B cell (primary cell): ENCODE measurements around the gene CIBAR2. TPM values are rescaled to one million over a fixed set of nuclear protein-coding genes. Genes with fewer than 3 reads are reported as not detected.

ENCODE experiments used
- ATAC-seq: fragments of 200-7000 bp; cut with Tn5 transposase; one replicate; pipeline ENCODE4 v1.10.0; 2021; ENCODE audit warnings: low read depth, mild to moderate bottlenecking, moderate number of reproducible peaks, moderate library complexity
- CTCF ChIA-PET: fragments of 350-600 bp; sonication (Branson Sonifier 250); formaldehyde crosslinking; loops from one replicate; lab custom pipeline; 2021; ENCODE audit warnings: antibody characterized with exemption, inconsistent platforms; lab: Charles Lee
- POLR2A ChIA-PET: fragments of 350-600 bp; sonication (Branson Sonifier 250); formaldehyde crosslinking; loops from one replicate; lab custom pipeline; 2021; ENCODE audit warnings: antibody characterized with exemption; lab: Charles Lee
- DNase-seq: peaks from one replicate; pipeline ENCODE4 v3.0.0; 2013
- H2AFZ ChIP-seq: 2 replicates; pipeline ENCODE4 v1.6.1; 2012; ENCODE audit warnings: mild to moderate bottlenecking, low read depth, low read length; ENCODE audit not compliant: insufficient read depth, poor library complexity, severe bottlenecking
- H3K27ac ChIP-seq, 2 donors: 1 replicate in 1 of 2; 2 replicates in 1 of 2; pipeline ENCODE4 v1.5.1; 2012 to 2013; ENCODE audit warnings: low read length in 2 of 2, mild to moderate bottlenecking in 2 of 2, moderate library complexity in 1 of 2
- H3K27me3 ChIP-seq, 4 experiments: fragments of 200-600 bp in 1 of 4; sonication (generic) in 1 of 4; replicated peaks in 1 of 4; 1 replicate in 2 of 4; 2 replicates in 2 of 4; pipeline versions ENCODE4 v1.6.1 to v1.7.0; 2013 to 2016; ENCODE audit warnings: low read length in 3 of 4, mild to moderate bottlenecking in 2 of 4, mixed read lengths in 1 of 4, moderate library complexity in 1 of 4; ENCODE audit not compliant: insufficient read depth in 4 of 4, control insufficient read depth in 3 of 4; ENCODE audit errors: control extremely low read depth in 1 of 4
- H3K36me3 ChIP-seq, 2 experiments: replicated peaks in 1 of 2; 1 replicate in 1 of 2; 2 replicates in 1 of 2; pipeline versions ENCODE4 v1.6.1 to v1.7.1; 2013; ENCODE audit warnings: low read length in 1 of 2; ENCODE audit not compliant: insufficient read depth in 2 of 2, control insufficient read depth in 1 of 2; ENCODE audit errors: control extremely low read depth in 1 of 2, extremely low read depth in 1 of 2
- H3K4me1 ChIP-seq, 2 donors: fragments of 200-600 bp in 1 of 2; sonication (generic) in 1 of 2; 1 replicate in 1 of 2; 2 replicates in 1 of 2; pipeline versions ENCODE4 v1.5.1 to v1.6.1; 2013 to 2017; ENCODE audit warnings: low read length in 2 of 2; ENCODE audit not compliant: control insufficient read depth in 2 of 2, insufficient read depth in 2 of 2
- H3K4me2 ChIP-seq: replicated peaks from 2 replicates; pipeline ENCODE3; 2012; ENCODE audit warnings: mild to moderate bottlenecking, low read depth, low read length; ENCODE audit not compliant: poor library complexity, severe bottlenecking
- H3K4me3 ChIP-seq, 5 experiments: fragments of 200-600 bp in 1 of 5; sonication (generic) in 1 of 5; 1 replicate in 3 of 5; 2 replicates in 2 of 5; pipeline versions ENCODE4 v1.5.1 to v1.7.0; 2011 to 2016; ENCODE audit warnings: low read length in 4 of 5, mild to moderate bottlenecking in 4 of 5, low read depth in 2 of 5, control low read depth in 1 of 5, moderate library complexity in 1 of 5; ENCODE audit not compliant: insufficient read depth in 1 of 5; ENCODE audit errors: control extremely low read depth in 1 of 5, extremely low read depth in 1 of 5
- H3K79me2 ChIP-seq: fragments of 200-600 bp; sonication (generic); one replicate; pipeline ENCODE4 v1.6.0; 2016; ENCODE audit warnings: low read length; ENCODE audit not compliant: control insufficient read depth, insufficient read depth
- H3K9ac ChIP-seq: fragments of 200-600 bp; sonication (generic); 2 replicates; pipeline ENCODE4 v1.6.1; 2017; ENCODE audit warnings: mild to moderate bottlenecking, low read length, moderate library complexity
- H3K9me3 ChIP-seq, 3 donors: one replicate each; pipeline versions ENCODE4 v1.6.1 to v1.7.1; 2013; ENCODE audit warnings: low read length in 2 of 3; ENCODE audit not compliant: control insufficient read depth in 2 of 3, insufficient read depth in 1 of 3; ENCODE audit errors: control extremely low read depth in 1 of 3
- H4K20me1 ChIP-seq: 2 replicates; pipeline ENCODE4 v1.6.0; 2012; ENCODE audit warnings: mild to moderate bottlenecking, low read length; ENCODE audit not compliant: insufficient read depth, control insufficient read depth, poor library complexity, severe bottlenecking
- H3K27ac Mint-ChIP-seq: one replicate; pipeline ENCODE4 v1.8.0; 2021; ENCODE audit warnings: mixed read lengths
- H3K27me3 Mint-ChIP-seq: one replicate; pipeline ENCODE4 v1.8.0; 2021; ENCODE audit warnings: mixed read lengths
- H3K4me1 Mint-ChIP-seq: one replicate; pipeline ENCODE4 v1.8.0; 2021; ENCODE audit warnings: mixed read lengths
- H3K4me3 Mint-ChIP-seq: one replicate; pipeline ENCODE4 v1.8.0; 2021; ENCODE audit warnings: mixed read lengths
- H3K9me3 Mint-ChIP-seq: one replicate; pipeline ENCODE4 v1.8.0; 2022; ENCODE audit warnings: mixed read lengths; ENCODE audit not compliant: insufficient read depth
- EZH2 ChIP-seq: IDR thresholded peaks from 2 replicates; pipeline ENCODE4 v1.6.1; 2012; ENCODE audit warnings: borderline replicate concordance, low read depth, mild to moderate bottlenecking, moderate library complexity, low read length; ENCODE audit not compliant: insufficient read depth, poor library complexity, severe bottlenecking
- WGBS: methylation state at CpG from one replicate; pipeline ENCODE4 v1.1.5; 2013; ENCODE audit warnings: missing lambda C conversion rate; ENCODE audit not compliant: insufficient coverage; 5-methylcytosine and 5-hydroxymethylcytosine counted together
- intact Hi-C: fragments of 100-400 bp; cut with micrococcal nuclease; formaldehyde crosslinking; loops from one replicate; pipeline ENCODE4 v1.10.0; 2022
- polyA plus RNA-seq: library from polyadenylated mRNA; depleted of rRNA; stranded (reverse); fragments of >200 nt; gene quantifications from 2 replicates; pipeline ENCODE4 v1.2.3, GENCODE V29; 2012
- total RNA-seq, 2 donors: library from RNA; stranded (reverse); fragments of 120-200 nt in 1 of 2; gene quantifications; 1 replicate in 1 of 2; 2 replicates in 1 of 2; pipeline versions ENCODE4 v1.2.3 to v1.2.4, GENCODE V29; 2013 to 2022
- TF ChIP-seq, protein P1 (sequence below): fragments of 200-600 bp; IDR thresholded peaks from one replicate; pipeline ENCODE4 v1.8.0; 2022; ENCODE audit warnings: antibody characterized with exemption, mild to moderate bottlenecking

Gene CIBAR2
- total and polyA plus RNA-seq, 2 donors (not counting 1 experiment from before 2014, with no cell fraction given) = not detected

DNA sequence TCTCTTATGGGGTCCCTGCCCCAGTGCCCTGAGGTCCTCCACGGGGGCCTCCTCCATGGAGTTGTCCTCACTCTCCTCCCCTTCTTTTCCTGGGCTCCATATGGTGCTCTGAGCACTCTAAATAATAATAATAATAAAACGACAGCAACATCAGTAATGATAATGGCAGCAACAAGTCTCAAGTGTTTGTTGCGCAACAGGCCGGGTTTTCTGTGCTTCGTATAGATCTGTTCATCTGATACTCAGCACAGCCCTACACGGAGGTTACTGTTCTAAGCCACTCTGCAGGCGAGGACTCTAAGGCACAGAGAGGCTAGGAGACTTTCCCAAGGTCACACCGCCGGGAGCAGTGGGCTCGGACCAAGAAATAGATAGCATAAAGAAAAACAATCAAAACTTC, 13.7 kb downstream of the CIBAR2 start:
- Mint-ChIP-seq H3K27ac (no peak overlapping the region), H3K27me3 (peaks cover 8% of the 10 kb centered on the region), H3K4me3 (no peak overlapping the region), H3K4me1 (peaks cover 3% of the 10 kb centered on the region), H3K9me3 (no peaks in the 10 kb centered on the region)
- intact Hi-C loops = no loop called here
- H3K9me3 ChIP-seq = no peaks in the 10 kb centered on the region
- H3K27me3 ChIP-seq = no peaks in the 10 kb centered on the region
- H3K36me3 ChIP-seq = no peaks in the 10 kb centered on the region
- no peaks in the 10 kb centered on the region for H3K79me2 ChIP-seq
- no peak for DNase-seq
- POLR2A ChIA-PET = no interaction called here
- no peak overlapping the region for H3K9ac ChIP-seq
- TF ChIP-seq EZH2 = no peak
- TF ChIP-seq, protein P1, sequence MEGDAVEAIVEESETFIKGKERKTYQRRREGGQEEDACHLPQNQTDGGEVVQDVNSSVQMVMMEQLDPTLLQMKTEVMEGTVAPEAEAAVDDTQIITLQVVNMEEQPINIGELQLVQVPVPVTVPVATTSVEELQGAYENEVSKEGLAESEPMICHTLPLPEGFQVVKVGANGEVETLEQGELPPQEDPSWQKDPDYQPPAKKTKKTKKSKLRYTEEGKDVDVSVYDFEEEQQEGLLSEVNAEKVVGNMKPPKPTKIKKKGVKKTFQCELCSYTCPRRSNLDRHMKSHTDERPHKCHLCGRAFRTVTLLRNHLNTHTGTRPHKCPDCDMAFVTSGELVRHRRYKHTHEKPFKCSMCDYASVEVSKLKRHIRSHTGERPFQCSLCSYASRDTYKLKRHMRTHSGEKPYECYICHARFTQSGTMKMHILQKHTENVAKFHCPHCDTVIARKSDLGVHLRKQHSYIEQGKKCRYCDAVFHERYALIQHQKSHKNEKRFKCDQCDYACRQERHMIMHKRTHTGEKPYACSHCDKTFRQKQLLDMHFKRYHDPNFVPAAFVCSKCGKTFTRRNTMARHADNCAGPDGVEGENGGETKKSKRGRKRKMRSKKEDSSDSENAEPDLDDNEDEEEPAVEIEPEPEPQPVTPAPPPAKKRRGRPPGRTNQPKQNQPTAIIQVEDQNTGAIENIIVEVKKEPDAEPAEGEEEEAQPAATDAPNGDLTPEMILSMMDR = no peak
- no peak overlapping the region for H2AFZ ChIP-seq
- no peak overlapping the region for H3K27ac ChIP-seq
- no peak for ATAC-seq
- H4K20me1 ChIP-seq = no peaks in the 10 kb centered on the region
- no peak overlapping the region for H3K4me2 ChIP-seq
- no peak overlapping the region for H3K4me3 ChIP-seq
- peaks cover under 1 to 15% of the 10 kb centered on the region in 2 donors for H3K4me1 ChIP-seq
- 90% methylated on average over 6 of the region's 10 CpGs for WGBS
- CTCF ChIA-PET = interaction anchor here (1.3 kb wide), 1 partner anchor 16 kb away, joined by 3 read pairs; no protein-coding TSS in a partner anchor

DNA sequence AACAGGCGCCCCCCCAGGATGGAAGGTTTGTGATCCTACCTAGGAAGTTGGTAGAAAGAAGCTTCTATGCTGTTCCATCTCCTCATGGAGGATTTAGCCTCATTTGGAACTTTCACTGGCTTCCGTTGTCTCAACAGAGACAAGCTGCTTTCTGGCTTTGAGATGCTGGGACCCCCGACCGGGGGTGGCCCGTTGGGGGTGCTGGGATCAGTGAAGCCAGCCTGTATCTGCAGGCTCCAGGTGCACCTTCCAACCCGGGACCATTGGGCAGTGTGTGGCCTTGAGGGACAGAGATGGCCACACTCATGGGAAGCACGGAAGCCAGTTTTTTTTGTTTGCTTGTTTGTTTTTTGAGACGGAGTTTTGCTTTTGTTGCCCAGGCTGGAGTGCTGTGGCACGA, 15.4 kb downstream of the CIBAR2 start:
- Mint-ChIP-seq H3K4me1 (no peaks in the 10 kb centered on the region), H3K27ac (no peak overlapping the region), H3K4me3 (no peak overlapping the region), H3K9me3 (no peaks in the 10 kb centered on the region), H3K27me3 (peaks cover 11% of the 10 kb centered on the region)
- H3K36me3 ChIP-seq = no peaks in the 10 kb centered on the region
- no peaks in the 10 kb centered on the region for H3K9me3 ChIP-seq
- intact Hi-C loops = no loop called here
- no peak overlapping the region for H2AFZ ChIP-seq
- CTCF ChIA-PET = no interaction called here
- H3K79me2 ChIP-seq = no peaks in the 10 kb centered on the region
- H3K4me1 ChIP-seq = no peaks in the 10 kb centered on the region
- no peak for TF ChIP-seq EZH2
- TF ChIP-seq, protein P1 = no peak
- POLR2A ChIA-PET = no interaction called here
- no peak for ATAC-seq
- H3K4me3 ChIP-seq = no peak overlapping the region
- no peak overlapping the region for H3K27ac ChIP-seq
- DNase-seq = no peak
- WGBS = 86% methylated on average over 8 of the region's 9 CpGs
- no peak overlapping the region for H3K4me2 ChIP-seq
- no peaks in the 10 kb centered on the region for H4K20me1 ChIP-seq
- H3K9ac ChIP-seq = no peak overlapping the region
- H3K27me3 ChIP-seq = no peaks in the 10 kb centered on the region
